ENCODE data around the gene SERPINA5. TPM values are rescaled to one million over a fixed set of nuclear protein-coding genes. Genes with fewer than 3 reads are reported as not detected.

Gene SERPINA5
- total and polyA plus RNA-seq, 10 donors: 11.5 to 216 (median 135) TPM

GRCh38 chr14:94621358-94622134, 40.3 kb downstream of the SERPINA5 start:
- DNase-seq: peak; percentile 56
- WGBS, 5 donors: 69 to 84% (median 74%) methylated on average over 5 of the region's 5 CpGs
- Histone ChIP-seq H3K9me3 (peaks cover 2 to 38% (median 30%) of the 10 kb centered on the region in 8 donors), H3K4me1 (no peaks in the 10 kb centered on the region), H3K4me3 (no peak overlapping the region), H3K27me3 (replicated peaks in 1 of 7) (peaks cover 0 to 30% (median 0%) of the 10 kb centered on the region in 7 donors), H3K36me3 (no peaks in the 10 kb centered on the region), H3K27ac (no peak overlapping the region)
- intact Hi-C loops (cut with DNase I; ENCODE audit: low total_unique reads): no loop called here
- TF ChIP-seq CTCF (IDR thresholded peaks at IDR 0.05 in 8 of 11, conservative IDR thresholded peaks at IDR 0.05 in 3 of 11): no peak
- TF ChIP-seq POLR2AphosphoS5 (IDR thresholded peaks at IDR 0.05): no peak
- TF ChIP-seq POLR2A (IDR thresholded peaks at IDR 0.05): no peak

- Histone ChIP-seq H3K36me3 (no peaks in the 10 kb centered on the region), H3K4me1 (no peaks in the 10 kb centered on the region), H3K9me3 (peaks cover 2 to 25% (median 18%) of the 10 kb centered on the region in 8 donors), H3K27ac (no peak overlapping the region), H3K4me3 (no peak overlapping the region), H3K27me3 (replicated peaks in 1 of 7) (peaks cover 0 to 35% (median 0%) of the 10 kb centered on the region in 7 donors)
- peak; percentile 22 for DNase-seq
- TF ChIP-seq POLR2A (IDR thresholded peaks at IDR 0.05) (no peak), CTCF (IDR thresholded peaks at IDR 0.05 in 8 of 11, conservative IDR thresholded peaks at IDR 0.05 in 3 of 11) (no peak), POLR2AphosphoS5 (IDR thresholded peaks at IDR 0.05) (no peak)
- intact Hi-C loops (cut with DNase I; ENCODE audit: low total_unique reads): no loop called here
- WGBS, 5 donors: 58 to 67% (median 64%) methylated on average over 6 of the region's 6 CpGs
Measured at GRCh38 chr14:94622653-94623421, 41.6 kb downstream of the SERPINA5 start.

GRCh38 chr14:94623422-94623809, 42.2 kb downstream of the SERPINA5 start:
- Histone ChIP-seq H3K4me1 (no peaks in the 10 kb centered on the region), H3K36me3 (no peaks in the 10 kb centered on the region), H3K9me3 (peaks cover 0 to 20% (median 12%) of the 10 kb centered on the region in 8 donors), H3K4me3 (no peak overlapping the region), H3K27ac (no peak overlapping the region), H3K27me3 (replicated peaks in 1 of 7) (peaks cover 0 to 38% (median 0%) of the 10 kb centered on the region in 7 donors)
- intact Hi-C loops (cut with DNase I; ENCODE audit: low total_unique reads): no loop called here
- no peak for TF ChIP-seq POLR2A (IDR thresholded peaks at IDR 0.05)
- TF ChIP-seq POLR2AphosphoS5 (IDR thresholded peaks at IDR 0.05): no peak
- TF ChIP-seq CTCF (IDR thresholded peaks at IDR 0.05 in 8 of 11, conservative IDR thresholded peaks at IDR 0.05 in 3 of 11): no peak
- WGBS, 5 donors: 80 to 100% (median 88%) methylated on average over 3 to 4 of the region's 4 CpGs
- DNase-seq: peak; percentile 20
